PC-3 (cell line): ENCODE data around the gene PHC3.

ENCODE experiments used
- CTCF ChIP-seq: fragments of 300-600 bp; sonication (generic); conservative IDR thresholded peaks from 2 replicates; pipeline ENCODE4 v1.5.1; 2017; ENCODE audit warnings: antibody characterized with exemption, low read depth, mild to moderate bottlenecking, low read length
- EZH2phosphoT487 ChIP-seq: fragments of 300-600 bp; sonication (generic); IDR thresholded peaks from 2 replicates; pipeline ENCODE4 v1.6.1; 2018; ENCODE audit warnings: mild to moderate bottlenecking, antibody characterized with exemption, low read length, borderline replicate concordance

- no peak for TF ChIP-seq CTCF
- no peak for TF ChIP-seq EZH2phosphoT487
Observed at GRCh38 chr3:170079536-170080165, 101.9 kb downstream of the PHC3 start.
